SU-DHL-6 (cell line): Measurements from ENCODE around the gene TMEM18.

ENCODE experiments used
- EZH2phosphoT487 ChIP-seq: fragments of 200-600 bp; sonication (generic), shearing (Covaris generic); conservative IDR thresholded peaks from 2 replicates; pipeline ENCODE4 v1.6.1; 2018; ENCODE audit warnings: mild to moderate bottlenecking, antibody characterized with exemption, low read length, moderate library complexity, mixed read lengths
- TF ChIP-seq, protein P1 (sequence below): fragments of 200-600 bp; sonication (generic); IDR thresholded peaks from one replicate; pipeline ENCODE4 v1.5.1; 2017; ENCODE audit warnings: antibody characterized with exemption, mild to moderate bottlenecking, low read length, moderate library complexity; ENCODE audit not compliant: insufficient read depth, poor library complexity, severe bottlenecking

DNA sequence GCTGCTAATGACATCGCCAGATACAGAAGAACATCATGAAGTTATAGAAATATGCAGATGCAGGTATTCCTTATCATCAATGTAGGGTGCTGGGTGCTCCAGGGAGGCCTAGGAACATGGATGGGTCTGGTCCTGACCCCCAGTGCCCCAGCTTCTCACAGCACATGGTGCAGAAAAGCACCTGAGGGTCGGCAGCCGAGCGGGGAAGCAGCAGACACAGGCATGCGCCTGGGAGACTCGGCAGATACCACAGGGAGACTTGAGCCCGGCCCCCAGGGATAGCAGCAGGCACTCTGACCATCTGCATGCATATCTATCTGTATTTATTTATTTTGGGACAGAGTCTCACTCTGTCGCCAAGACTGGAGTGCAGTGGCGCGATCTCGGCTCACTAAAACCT lies 43.2 kb downstream of the TMEM18 start:
- TF ChIP-seq, protein P1, sequence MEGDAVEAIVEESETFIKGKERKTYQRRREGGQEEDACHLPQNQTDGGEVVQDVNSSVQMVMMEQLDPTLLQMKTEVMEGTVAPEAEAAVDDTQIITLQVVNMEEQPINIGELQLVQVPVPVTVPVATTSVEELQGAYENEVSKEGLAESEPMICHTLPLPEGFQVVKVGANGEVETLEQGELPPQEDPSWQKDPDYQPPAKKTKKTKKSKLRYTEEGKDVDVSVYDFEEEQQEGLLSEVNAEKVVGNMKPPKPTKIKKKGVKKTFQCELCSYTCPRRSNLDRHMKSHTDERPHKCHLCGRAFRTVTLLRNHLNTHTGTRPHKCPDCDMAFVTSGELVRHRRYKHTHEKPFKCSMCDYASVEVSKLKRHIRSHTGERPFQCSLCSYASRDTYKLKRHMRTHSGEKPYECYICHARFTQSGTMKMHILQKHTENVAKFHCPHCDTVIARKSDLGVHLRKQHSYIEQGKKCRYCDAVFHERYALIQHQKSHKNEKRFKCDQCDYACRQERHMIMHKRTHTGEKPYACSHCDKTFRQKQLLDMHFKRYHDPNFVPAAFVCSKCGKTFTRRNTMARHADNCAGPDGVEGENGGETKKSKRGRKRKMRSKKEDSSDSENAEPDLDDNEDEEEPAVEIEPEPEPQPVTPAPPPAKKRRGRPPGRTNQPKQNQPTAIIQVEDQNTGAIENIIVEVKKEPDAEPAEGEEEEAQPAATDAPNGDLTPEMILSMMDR: no peak
- TF ChIP-seq EZH2phosphoT487: no peak
